ENCODE data around the gene MEF2C. TPM values are rescaled to one million over a fixed set of nuclear protein-coding genes. Genes with fewer than 3 reads are reported as not detected.

Gene MEF2C
- total RNA-seq, 1 donor from 2014 or later, result 20.5 TPM

- no peaks in the 10 kb centered on the region for H3K9me3 ChIP-seq (ENCODE audit: insufficient read depth, low read depth, low read length)
- H3K4me3 Mint-ChIP-seq (ENCODE audit: unreplicated experiment), result no peak overlapping the region
- TF ChIP-seq, protein P1, sequence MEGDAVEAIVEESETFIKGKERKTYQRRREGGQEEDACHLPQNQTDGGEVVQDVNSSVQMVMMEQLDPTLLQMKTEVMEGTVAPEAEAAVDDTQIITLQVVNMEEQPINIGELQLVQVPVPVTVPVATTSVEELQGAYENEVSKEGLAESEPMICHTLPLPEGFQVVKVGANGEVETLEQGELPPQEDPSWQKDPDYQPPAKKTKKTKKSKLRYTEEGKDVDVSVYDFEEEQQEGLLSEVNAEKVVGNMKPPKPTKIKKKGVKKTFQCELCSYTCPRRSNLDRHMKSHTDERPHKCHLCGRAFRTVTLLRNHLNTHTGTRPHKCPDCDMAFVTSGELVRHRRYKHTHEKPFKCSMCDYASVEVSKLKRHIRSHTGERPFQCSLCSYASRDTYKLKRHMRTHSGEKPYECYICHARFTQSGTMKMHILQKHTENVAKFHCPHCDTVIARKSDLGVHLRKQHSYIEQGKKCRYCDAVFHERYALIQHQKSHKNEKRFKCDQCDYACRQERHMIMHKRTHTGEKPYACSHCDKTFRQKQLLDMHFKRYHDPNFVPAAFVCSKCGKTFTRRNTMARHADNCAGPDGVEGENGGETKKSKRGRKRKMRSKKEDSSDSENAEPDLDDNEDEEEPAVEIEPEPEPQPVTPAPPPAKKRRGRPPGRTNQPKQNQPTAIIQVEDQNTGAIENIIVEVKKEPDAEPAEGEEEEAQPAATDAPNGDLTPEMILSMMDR (IDR thresholded peaks at IDR 0.05; ENCODE audit: insufficient read depth, low read depth, low read length), result no peak
- no peak for TF ChIP-seq EZH2 (IDR thresholded peaks at IDR 0.05; ENCODE audit: insufficient read depth, low read length)
- H3K9me3 Mint-ChIP-seq (ENCODE audit: unreplicated experiment), result no peaks in the 10 kb centered on the region
- H3K4me2 ChIP-seq (ENCODE audit: low read length), result peak overlapping the region; percentile 91
- H2AFZ ChIP-seq (ENCODE audit: low read depth, low read length), result no peak overlapping the region
- no peak for FAIRE-seq
- peaks cover 12% of the 10 kb centered on the region for H4K20me1 ChIP-seq (ENCODE audit: insufficient read depth, low read length)
- peaks cover 5% of the 10 kb centered on the region for H3K27me3 ChIP-seq (ENCODE audit: insufficient read depth, low read length)
- peaks cover 71% of the 10 kb centered on the region for H3K27me3 Mint-ChIP-seq (ENCODE audit: low read depth, unreplicated experiment)
- H3K79me2 ChIP-seq (ENCODE audit: insufficient read depth, low read length), result peaks cover 90% of the 10 kb centered on the region
- H3K27ac Mint-ChIP-seq (ENCODE audit: unreplicated experiment), result no peak overlapping the region
- peaks cover 34% of the 10 kb centered on the region for H3K4me1 ChIP-seq (ENCODE audit: insufficient read depth, low read length)
- H3K36me3 ChIP-seq (ENCODE audit: insufficient read depth, low read length), result peaks cover 2% of the 10 kb centered on the region
- peaks cover 23% of the 10 kb centered on the region for H3K4me1 Mint-ChIP-seq (ENCODE audit: low read depth, unreplicated experiment)
- no peaks in the 10 kb centered on the region for H3K36me3 Mint-ChIP-seq (ENCODE audit: low read depth, unreplicated experiment)
- peak overlapping the region; percentile 91 for H3K9ac ChIP-seq (ENCODE audit: low read length)
- peak overlapping the region; percentile 83 for H3K4me3 ChIP-seq (ENCODE audit: insufficient read depth, low read depth, low read length)
- peak overlapping the region; percentile 93 for H3K27ac ChIP-seq (ENCODE audit: low read depth, low read length)
- no peak for DNase-seq (ENCODE audit: low read depth)
These were observed 211.9 kb downstream of the MEF2C start for GRCh38 chr5:88671106-88671504.

- Histone ChIP-seq H3K27ac (ENCODE audit: low read depth, low read length) (no peak overlapping the region), H4K20me1 (ENCODE audit: insufficient read depth, low read length) (peaks cover 12% of the 10 kb centered on the region), H3K4me2 (ENCODE audit: low read length) (peak overlapping the region; percentile 91), H3K4me3 (ENCODE audit: insufficient read depth, low read depth, low read length) (peak overlapping the region; percentile 83), H3K9ac (ENCODE audit: low read length) (peak overlapping the region; percentile 91), H3K36me3 (ENCODE audit: insufficient read depth, low read length) (peaks cover 2% of the 10 kb centered on the region), H3K79me2 (ENCODE audit: insufficient read depth, low read length) (peaks cover 96% of the 10 kb centered on the region), H3K4me1 (ENCODE audit: insufficient read depth, low read length) (peaks cover 35% of the 10 kb centered on the region), H3K27me3 (ENCODE audit: insufficient read depth, low read length) (peaks cover 5% of the 10 kb centered on the region), H2AFZ (ENCODE audit: low read depth, low read length) (no peak overlapping the region), H3K9me3 (ENCODE audit: insufficient read depth, low read depth, low read length) (no peaks in the 10 kb centered on the region)
- TF ChIP-seq, protein P1 (IDR thresholded peaks at IDR 0.05; ENCODE audit: insufficient read depth, low read depth, low read length), result no peak
- TF ChIP-seq EZH2 (IDR thresholded peaks at IDR 0.05; ENCODE audit: insufficient read depth, low read length), result no peak
- Mint-ChIP-seq H3K27me3 (ENCODE audit: low read depth, unreplicated experiment) (peaks cover 71% of the 10 kb centered on the region), H3K4me1 (ENCODE audit: low read depth, unreplicated experiment) (peaks cover 23% of the 10 kb centered on the region), H3K9me3 (ENCODE audit: unreplicated experiment) (no peaks in the 10 kb centered on the region), H3K4me3 (ENCODE audit: unreplicated experiment) (no peak overlapping the region), H3K27ac (ENCODE audit: unreplicated experiment) (no peak overlapping the region), H3K36me3 (ENCODE audit: low read depth, unreplicated experiment) (no peaks in the 10 kb centered on the region)
- FAIRE-seq (no peak), DNase-seq (ENCODE audit: low read depth) (no peak)
These were observed 212.5 kb downstream of the MEF2C start for GRCh38 chr5:88670461-88670860.

DNA sequence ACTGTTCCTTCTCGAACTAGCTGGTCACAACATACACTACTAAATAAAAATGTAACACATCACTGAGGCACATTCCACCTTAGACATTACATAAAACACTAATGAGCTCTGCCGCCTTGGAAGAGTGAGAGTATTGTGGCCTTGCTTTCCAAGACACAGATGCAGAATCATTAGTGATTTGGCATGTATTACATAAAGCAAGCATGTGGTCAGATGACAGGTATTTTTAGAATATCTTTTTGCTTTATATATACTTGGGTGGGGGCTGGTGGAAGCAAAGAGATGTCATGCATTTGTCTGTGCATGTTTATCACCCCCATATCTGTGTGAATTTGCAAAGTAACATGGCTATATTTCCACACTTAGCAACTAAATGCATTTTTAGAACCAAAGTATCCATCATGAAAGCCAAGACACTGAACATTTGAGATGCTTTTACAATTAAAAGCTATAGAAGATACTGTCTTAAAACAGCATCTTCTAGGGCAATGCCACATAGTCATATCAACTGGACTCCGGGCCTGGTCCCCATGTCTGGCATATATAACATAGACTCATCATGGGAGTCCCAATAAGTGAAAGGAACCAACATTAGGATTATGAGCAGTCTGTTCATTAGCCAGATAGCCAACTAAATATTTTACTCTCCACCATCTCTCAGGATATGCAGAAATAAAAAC lies 213.5 kb downstream of the MEF2C start:
- Histone ChIP-seq H3K4me2 (ENCODE audit: low read length) (peak overlapping the region; percentile 91), H3K4me3 (ENCODE audit: insufficient read depth, low read depth, low read length) (peak overlapping the region; percentile 15), H3K4me1 (ENCODE audit: insufficient read depth, low read length) (peaks cover 28% of the 10 kb centered on the region), H2AFZ (ENCODE audit: low read depth, low read length) (no peak overlapping the region), H3K36me3 (ENCODE audit: insufficient read depth, low read length) (peaks cover 2% of the 10 kb centered on the region), H3K27ac (ENCODE audit: low read depth, low read length) (peak overlapping the region; percentile 3), H3K9ac (ENCODE audit: low read length) (peak overlapping the region; percentile 41), H3K27me3 (ENCODE audit: insufficient read depth, low read length) (peaks cover 5% of the 10 kb centered on the region), H3K9me3 (ENCODE audit: insufficient read depth, low read depth, low read length) (no peaks in the 10 kb centered on the region), H4K20me1 (ENCODE audit: insufficient read depth, low read length) (peaks cover 12% of the 10 kb centered on the region), H3K79me2 (ENCODE audit: insufficient read depth, low read length) (peaks cover 96% of the 10 kb centered on the region)
- no peak for FAIRE-seq
- Mint-ChIP-seq H3K9me3 (ENCODE audit: unreplicated experiment) (no peaks in the 10 kb centered on the region), H3K36me3 (ENCODE audit: low read depth, unreplicated experiment) (no peaks in the 10 kb centered on the region), H3K27ac (ENCODE audit: unreplicated experiment) (no peak overlapping the region), H3K27me3 (ENCODE audit: low read depth, unreplicated experiment) (peaks cover 66% of the 10 kb centered on the region), H3K4me1 (ENCODE audit: low read depth, unreplicated experiment) (peaks cover 19% of the 10 kb centered on the region), H3K4me3 (ENCODE audit: unreplicated experiment) (no peak overlapping the region)
- peak; percentile 71 for DNase-seq (ENCODE audit: low read depth)
- TF ChIP-seq, protein P1 (IDR thresholded peaks at IDR 0.05; ENCODE audit: insufficient read depth, low read depth, low read length), result no peak
- TF ChIP-seq EZH2 (IDR thresholded peaks at IDR 0.05; ENCODE audit: insufficient read depth, low read length), result no peak
